Astrocyte (in vitro differentiated cells and primary cell): ENCODE results near the gene PRR5.

Source experiments
- CTCF ChIP-seq: IDR thresholded peaks from 2 replicates; pipeline ENCODE4 v1.5.1; 2011; ENCODE audit warnings: low read depth, mild to moderate bottlenecking, inconsistent platforms, low read length, moderate library complexity; ENCODE audit not compliant: insufficient read depth
- EZH2 ChIP-seq: IDR thresholded peaks from 2 replicates; pipeline ENCODE4 v1.6.1; 2012; ENCODE audit warnings: mild to moderate bottlenecking, low read length, inconsistent platforms; ENCODE audit not compliant: insufficient read depth

DNA sequence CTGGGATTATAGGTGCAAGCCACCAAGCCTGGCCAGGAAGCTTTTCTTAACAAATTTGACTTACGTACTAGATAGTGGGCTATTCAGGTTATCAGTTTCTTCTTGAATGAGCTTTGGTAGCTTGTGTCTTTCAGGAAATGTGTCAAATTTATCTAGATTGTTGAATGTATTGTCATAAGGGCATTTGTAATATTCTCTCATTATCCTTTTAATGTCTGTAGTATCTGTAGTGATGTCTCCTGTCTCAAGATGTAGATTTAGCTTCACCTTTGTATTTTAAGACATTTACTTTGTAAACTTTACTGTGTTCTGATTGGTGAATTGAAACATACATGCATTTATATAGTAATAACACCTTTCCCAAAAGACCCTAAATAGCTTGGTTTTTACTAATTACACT is 71.1 kb downstream of the PRR5 start:
- no peak for TF ChIP-seq CTCF
- no peak for TF ChIP-seq EZH2
